NOMO-1 treated with DMSO at 0.1 percent for 48 hours (cell line): ENCODE results near the gene NKX3-2.

Experiments used
- DNase-seq: peaks from one replicate; lab custom pipeline; 2025; ENCODE audit not compliant: unreplicated experiment; lab: John Stamatoyannopoulos, UW

The NKX3-2 gene

GRCh38 chr4:13546142-13546940 is 2.0 kb upstream of the NKX3-2 start:
- no peak for DNase-seq

GRCh38 chr4:13545394-13545808 is 1.1 kb upstream of the NKX3-2 start:
- DNase-seq = no peak

- peak; percentile 80 for DNase-seq
Measured at GRCh38 chr4:13544606-13545393, 492 bp upstream of the NKX3-2 start.

- no peak for DNase-seq
Measured at GRCh38 chr4:13543032-13543838, 1.1 kb downstream of the NKX3-2 start.

- no peak for DNase-seq
Measured at GRCh38 chr4:13542577-13543031, 1.7 kb downstream of the NKX3-2 start.

GRCh38 chr4:13541720-13542576 is 2.4 kb downstream of the NKX3-2 start:
- DNase-seq = no peak

GRCh38 chr4:13541176-13541604 is 3.1 kb downstream of the NKX3-2 start:
- DNase-seq = no peak

- DNase-seq = no peak
Measured at GRCh38 chr4:13540446-13541175, 3.7 kb downstream of the NKX3-2 start.

GRCh38 chr4:13539619-13540445 is 4.5 kb downstream of the NKX3-2 start:
- DNase-seq = no peak

- DNase-seq = no peak
Measured at GRCh38 chr4:13539047-13539618, 5.2 kb downstream of the NKX3-2 start.

- no peak for DNase-seq
Measured at GRCh38 chr4:13538427-13538973, 5.8 kb downstream of the NKX3-2 start.

GRCh38 chr4:13537832-13538177 is 6.5 kb downstream of the NKX3-2 start:
- DNase-seq = no peak

- DNase-seq = no peak
Measured at GRCh38 chr4:13537011-13537831, 7.1 kb downstream of the NKX3-2 start.

GRCh38 chr4:13536607-13537006 is 7.7 kb downstream of the NKX3-2 start:
- no peak for DNase-seq

- no peak for DNase-seq
Measured at GRCh38 chr4:13535708-13536361, 8.5 kb downstream of the NKX3-2 start.

- DNase-seq = no peak
Measured at GRCh38 chr4:13535118-13535517, 9.2 kb downstream of the NKX3-2 start.
